ENCODE measurements around the gene GALNT11.
"Not testable (repeated sequence)": the region's sequence is repeated elsewhere in the genome, so short reads cannot be mapped to it uniquely, and the experiment has no call there.

- not testable (repeated sequence) for TF ChIP-seq CTCF, POLR2A (IDR thresholded peaks at IDR 0.05)
Measured at GRCh38 chr7:152027491-152028365, 2.3 kb downstream of the GALNT11 start.
